Peyer's patch (tissue), 4 donors: ENCODE data around the gene TAS2R31.

Source experiments
- POLR2A ChIP-seq, 2 donors: fragments of 450-650 bp; IDR thresholded peaks; one replicate each; pipeline ENCODE4 v1.5.1; 2017; ENCODE audit warnings: antibody characterized with exemption in 2 of 2, mild to moderate bottlenecking in 2 of 2, moderate library complexity in 2 of 2
- TF ChIP-seq, protein P1 (sequence below), 6 experiments: fragments of 450-650 bp in 4 of 6; fragments of 200-600 bp in 2 of 6; sonication (generic) in 1 of 6; IDR thresholded peaks; one replicate each; pipeline ENCODE4 v1.5.1; 2017 to 2019; ENCODE audit warnings: antibody characterized with exemption in 6 of 6, mild to moderate bottlenecking in 3 of 6, moderate library complexity in 1 of 6

DNA sequence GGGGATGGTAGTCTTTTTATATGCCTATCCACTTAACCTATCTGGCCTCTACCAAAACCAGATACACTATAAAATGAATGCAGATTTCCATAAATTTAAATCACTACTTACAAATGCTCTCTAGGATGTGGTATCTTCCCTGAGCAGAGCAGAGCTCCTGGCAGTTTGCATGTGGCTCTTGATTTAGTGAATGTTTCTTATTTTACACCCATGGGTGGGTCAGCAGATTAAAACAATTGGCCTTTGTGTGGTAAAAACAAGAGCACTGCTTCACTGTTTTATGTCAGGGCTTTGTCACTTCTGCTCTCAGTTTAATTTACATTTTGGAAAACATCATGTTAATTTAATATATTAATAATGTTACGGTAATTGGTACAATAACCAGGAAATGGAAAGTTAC, 14.3 kb downstream of the TAS2R31 start:
- TF ChIP-seq, protein P1, sequence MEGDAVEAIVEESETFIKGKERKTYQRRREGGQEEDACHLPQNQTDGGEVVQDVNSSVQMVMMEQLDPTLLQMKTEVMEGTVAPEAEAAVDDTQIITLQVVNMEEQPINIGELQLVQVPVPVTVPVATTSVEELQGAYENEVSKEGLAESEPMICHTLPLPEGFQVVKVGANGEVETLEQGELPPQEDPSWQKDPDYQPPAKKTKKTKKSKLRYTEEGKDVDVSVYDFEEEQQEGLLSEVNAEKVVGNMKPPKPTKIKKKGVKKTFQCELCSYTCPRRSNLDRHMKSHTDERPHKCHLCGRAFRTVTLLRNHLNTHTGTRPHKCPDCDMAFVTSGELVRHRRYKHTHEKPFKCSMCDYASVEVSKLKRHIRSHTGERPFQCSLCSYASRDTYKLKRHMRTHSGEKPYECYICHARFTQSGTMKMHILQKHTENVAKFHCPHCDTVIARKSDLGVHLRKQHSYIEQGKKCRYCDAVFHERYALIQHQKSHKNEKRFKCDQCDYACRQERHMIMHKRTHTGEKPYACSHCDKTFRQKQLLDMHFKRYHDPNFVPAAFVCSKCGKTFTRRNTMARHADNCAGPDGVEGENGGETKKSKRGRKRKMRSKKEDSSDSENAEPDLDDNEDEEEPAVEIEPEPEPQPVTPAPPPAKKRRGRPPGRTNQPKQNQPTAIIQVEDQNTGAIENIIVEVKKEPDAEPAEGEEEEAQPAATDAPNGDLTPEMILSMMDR (IDR thresholded peaks at IDR 0.05) = no peak
- no peak for TF ChIP-seq POLR2A (IDR thresholded peaks at IDR 0.05)
